Upper lobe of left lung (tissue), 4 donors: ENCODE measurements around the gene PIGL.

Experiments
- EP300 ChIP-seq, 4 donors: sonication (generic); formaldehyde crosslinking; IDR thresholded peaks; one replicate each; pipeline ENCODE4 v1.5.1; 2017; ENCODE audit warnings: antibody characterized with exemption in 4 of 4, control low read depth in 2 of 4
- POLR2A ChIP-seq, 4 donors: fragments of 450-650 bp; IDR thresholded peaks; one replicate each; pipeline ENCODE4 v1.5.1; 2016 to 2017; ENCODE audit warnings: antibody characterized with exemption in 4 of 4, mild to moderate bottlenecking in 2 of 4
- POLR2AphosphoS5 ChIP-seq, 2 donors: sonication (generic); formaldehyde crosslinking; IDR thresholded peaks; one replicate each; pipeline ENCODE4 v1.5.1; 2017; ENCODE audit warnings: antibody characterized with exemption in 2 of 2
- TF ChIP-seq, protein P1 (sequence below), 6 experiments: fragments of 450-650 bp in 4 of 6; fragments of 200-600 bp in 2 of 6; sonication (generic) in 2 of 6; IDR thresholded peaks; one replicate each; pipeline ENCODE4 v1.5.1; 2016 to 2019; ENCODE audit warnings: antibody characterized with exemption in 6 of 6

DNA sequence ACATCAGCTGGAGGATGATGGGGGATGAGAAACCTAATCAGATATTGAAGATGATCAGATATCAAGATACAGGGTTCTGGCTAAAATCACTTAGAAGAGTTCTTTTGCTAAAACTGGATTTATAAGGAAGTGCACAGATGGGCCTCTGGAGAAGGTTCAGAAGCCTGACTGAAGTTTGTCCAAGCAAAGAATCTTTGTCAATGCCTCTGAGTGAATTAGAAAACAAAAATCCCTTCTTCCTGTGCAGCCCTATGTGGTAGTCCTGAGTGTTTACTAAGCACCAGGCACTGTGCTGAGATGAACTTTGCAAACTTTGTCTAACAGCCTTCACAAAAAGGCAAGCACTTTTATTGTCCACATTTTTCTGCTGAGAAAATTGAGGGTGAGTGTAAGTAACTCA, 147.6 kb downstream of the PIGL start:
- TF ChIP-seq POLR2A (IDR thresholded peaks at IDR 0.05) (no peak), EP300 (IDR thresholded peaks at IDR 0.05) (no peak), POLR2AphosphoS5 (IDR thresholded peaks at IDR 0.05) (no peak)
- TF ChIP-seq, protein P1, sequence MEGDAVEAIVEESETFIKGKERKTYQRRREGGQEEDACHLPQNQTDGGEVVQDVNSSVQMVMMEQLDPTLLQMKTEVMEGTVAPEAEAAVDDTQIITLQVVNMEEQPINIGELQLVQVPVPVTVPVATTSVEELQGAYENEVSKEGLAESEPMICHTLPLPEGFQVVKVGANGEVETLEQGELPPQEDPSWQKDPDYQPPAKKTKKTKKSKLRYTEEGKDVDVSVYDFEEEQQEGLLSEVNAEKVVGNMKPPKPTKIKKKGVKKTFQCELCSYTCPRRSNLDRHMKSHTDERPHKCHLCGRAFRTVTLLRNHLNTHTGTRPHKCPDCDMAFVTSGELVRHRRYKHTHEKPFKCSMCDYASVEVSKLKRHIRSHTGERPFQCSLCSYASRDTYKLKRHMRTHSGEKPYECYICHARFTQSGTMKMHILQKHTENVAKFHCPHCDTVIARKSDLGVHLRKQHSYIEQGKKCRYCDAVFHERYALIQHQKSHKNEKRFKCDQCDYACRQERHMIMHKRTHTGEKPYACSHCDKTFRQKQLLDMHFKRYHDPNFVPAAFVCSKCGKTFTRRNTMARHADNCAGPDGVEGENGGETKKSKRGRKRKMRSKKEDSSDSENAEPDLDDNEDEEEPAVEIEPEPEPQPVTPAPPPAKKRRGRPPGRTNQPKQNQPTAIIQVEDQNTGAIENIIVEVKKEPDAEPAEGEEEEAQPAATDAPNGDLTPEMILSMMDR (IDR thresholded peaks at IDR 0.05) = no peak
